GM12801 (cell line): ENCODE measurements around the gene GSN.

Source experiments
- TF ChIP-seq, protein P1 (sequence below): IDR thresholded peaks from one replicate; pipeline ENCODE4 v1.5.1; 2011; ENCODE audit warnings: control low read depth; ENCODE audit not compliant: insufficient read length; ENCODE audit errors: extremely low read depth

The GSN gene

GRCh38 chr9:121358751-121359150 lies 90.8 kb downstream of the GSN start:
- TF ChIP-seq, protein P1, sequence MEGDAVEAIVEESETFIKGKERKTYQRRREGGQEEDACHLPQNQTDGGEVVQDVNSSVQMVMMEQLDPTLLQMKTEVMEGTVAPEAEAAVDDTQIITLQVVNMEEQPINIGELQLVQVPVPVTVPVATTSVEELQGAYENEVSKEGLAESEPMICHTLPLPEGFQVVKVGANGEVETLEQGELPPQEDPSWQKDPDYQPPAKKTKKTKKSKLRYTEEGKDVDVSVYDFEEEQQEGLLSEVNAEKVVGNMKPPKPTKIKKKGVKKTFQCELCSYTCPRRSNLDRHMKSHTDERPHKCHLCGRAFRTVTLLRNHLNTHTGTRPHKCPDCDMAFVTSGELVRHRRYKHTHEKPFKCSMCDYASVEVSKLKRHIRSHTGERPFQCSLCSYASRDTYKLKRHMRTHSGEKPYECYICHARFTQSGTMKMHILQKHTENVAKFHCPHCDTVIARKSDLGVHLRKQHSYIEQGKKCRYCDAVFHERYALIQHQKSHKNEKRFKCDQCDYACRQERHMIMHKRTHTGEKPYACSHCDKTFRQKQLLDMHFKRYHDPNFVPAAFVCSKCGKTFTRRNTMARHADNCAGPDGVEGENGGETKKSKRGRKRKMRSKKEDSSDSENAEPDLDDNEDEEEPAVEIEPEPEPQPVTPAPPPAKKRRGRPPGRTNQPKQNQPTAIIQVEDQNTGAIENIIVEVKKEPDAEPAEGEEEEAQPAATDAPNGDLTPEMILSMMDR = no peak

GRCh38 chr9:121359351-121360294 lies 91.7 kb downstream of the GSN start:
- TF ChIP-seq, protein P1 = no peak

DNA sequence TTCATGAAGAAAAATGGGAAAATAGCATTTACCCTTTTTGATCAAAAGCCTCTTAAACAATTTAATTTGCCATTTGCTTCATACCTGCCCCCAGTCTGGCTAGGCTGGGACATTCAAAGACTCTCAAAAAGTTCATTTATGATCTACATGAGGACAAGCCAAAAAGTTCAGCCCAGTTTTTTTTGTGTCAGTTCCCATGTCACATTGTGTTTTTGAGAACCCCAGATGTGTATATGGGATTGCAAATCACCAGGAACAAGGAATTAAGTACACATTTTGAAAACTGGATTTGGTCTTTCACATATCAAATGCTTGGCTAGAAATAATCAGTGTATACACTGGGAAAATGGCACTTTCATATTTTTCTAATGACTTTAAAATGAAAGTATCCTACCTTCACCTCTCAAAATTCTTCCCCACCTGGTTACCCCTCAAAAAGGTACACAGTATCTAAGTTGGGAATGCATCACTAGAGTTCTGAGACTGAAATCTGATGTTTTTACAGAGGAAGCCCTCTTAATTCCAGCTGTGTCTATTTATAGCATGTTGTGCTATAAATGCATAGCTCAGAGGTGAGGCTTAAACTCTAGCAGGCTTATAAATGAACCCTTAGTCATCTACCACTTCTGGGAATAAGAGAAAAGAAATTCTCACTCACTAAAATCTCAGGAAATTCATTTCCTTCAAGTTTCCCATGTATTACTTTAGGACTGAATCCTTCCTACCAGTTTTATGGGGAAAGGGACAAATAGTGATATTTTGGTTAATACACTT lies 92.8 kb downstream of the GSN start:
- TF ChIP-seq, protein P1 = no peak

DNA sequence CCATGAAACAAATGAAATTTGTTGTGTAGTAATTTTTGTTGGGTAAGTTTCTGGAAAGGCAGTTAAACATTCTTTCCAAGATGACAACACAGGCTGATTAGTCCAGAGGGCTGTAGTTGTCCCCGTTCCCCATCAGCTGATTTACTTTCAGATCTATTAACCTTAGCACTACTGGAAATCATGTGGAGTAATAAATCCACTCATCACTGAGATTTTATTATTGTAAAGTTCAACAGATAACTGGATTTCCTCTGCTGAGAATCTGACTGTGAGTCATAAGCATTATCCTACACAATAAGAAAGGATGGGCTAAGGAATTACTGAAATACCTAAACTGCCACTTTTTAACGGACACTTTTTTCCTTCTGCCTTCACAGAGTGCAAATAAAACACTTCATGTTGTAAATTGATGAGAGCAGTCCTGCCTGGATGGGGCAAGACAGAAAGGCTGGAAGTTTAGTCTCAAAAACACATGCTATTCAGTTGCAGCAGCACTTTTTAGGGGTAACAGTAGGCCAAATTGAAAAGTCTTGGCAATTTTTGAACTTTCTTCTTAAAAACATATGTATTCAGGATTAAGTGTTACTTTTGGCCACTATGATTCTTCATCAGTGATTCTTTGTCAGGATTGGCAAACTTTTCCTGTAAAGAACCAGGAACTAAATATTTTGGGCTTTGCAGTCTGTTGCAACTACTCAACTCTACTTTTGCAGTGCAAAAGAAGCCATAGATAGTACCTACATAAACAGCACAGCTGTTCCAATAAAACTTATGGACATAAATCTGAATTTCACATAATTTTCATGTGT lies 95.1 kb downstream of the GSN start:
- TF ChIP-seq, protein P1 = no peak

- TF ChIP-seq, protein P1 = no peak
Observed at GRCh38 chr9:121363622-121363961, 95.6 kb downstream of the GSN start.

DNA sequence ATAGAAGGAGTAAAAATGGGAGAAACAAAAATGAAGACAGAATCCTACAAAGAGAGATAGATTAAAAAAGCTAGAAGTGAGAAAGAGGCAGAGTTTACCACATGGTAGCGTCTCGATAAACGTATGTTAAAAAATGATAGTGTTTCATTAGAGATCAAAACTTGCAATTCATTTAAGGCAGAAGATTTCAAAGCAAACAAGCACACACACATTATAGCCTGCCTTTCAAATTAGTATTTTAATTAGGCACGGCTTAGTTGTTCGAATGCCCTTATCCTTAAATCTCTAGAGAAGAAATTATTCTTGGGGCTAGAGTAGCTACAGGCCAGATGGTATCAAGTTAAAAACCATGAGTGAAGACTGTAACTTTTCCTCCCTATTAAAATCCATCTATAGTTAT lies 96.1 kb downstream of the GSN start:
- TF ChIP-seq, protein P1 = no peak

DNA sequence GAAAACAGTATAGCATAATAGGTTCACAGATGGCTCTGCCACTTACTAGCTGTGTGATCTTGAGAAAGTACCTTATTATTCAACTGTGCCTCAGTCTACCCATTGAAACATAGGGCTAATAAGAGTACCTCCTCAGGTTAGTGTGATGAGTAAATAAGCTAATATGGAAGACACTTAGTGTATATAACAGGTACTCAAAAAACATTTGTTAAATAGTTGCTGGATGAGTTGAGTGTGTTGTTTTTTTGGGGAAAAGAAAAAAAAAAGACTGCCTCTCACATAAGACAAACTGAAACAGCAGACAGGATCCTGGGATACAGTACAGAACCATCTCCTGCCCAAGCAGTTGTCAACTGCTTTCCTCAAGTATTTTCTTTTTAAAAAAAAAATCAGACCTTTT lies 96.9 kb downstream of the GSN start:
- TF ChIP-seq, protein P1 = no peak
